ENCODE data around the gene METTL18.

The METTL18 gene

GRCh38 chr1:169794530-169795416, at the start of gene METTL18:
METTL18 (minus strand) TSS chr1:169794907; CDS start chr1:169793695, 1,212 bp downstream.
- peaks cover 19% of the 10 kb centered on the region for H3K36me3 ChIP-seq (ENCODE audit: insufficient read depth, low read depth, low read length)
- H3K27ac ChIP-seq (ENCODE audit: low read length): peak within 1 kb of the TSS; percentile 98
- peak within 1 kb of the TSS; percentile 99 for H3K9ac ChIP-seq (ENCODE audit: low read depth, low read length)
- H3K9me3 ChIP-seq (ENCODE audit: insufficient read depth, low read depth, low read length): peaks cover 5% of the 10 kb centered on the region; the same call in 1 of the 2 replicates
- H3K27me3 ChIP-seq (ENCODE audit: insufficient read depth, low read length): no peaks in the 10 kb centered on the region
- peak within 1 kb of the TSS; percentile 99 for H3K4me3 ChIP-seq (ENCODE audit: low read length)
- peaks cover 12% of the 10 kb centered on the region for H3K4me1 ChIP-seq (ENCODE audit: insufficient read depth, low read length)

- H3K27me3 ChIP-seq (ENCODE audit: insufficient read depth, low read length): no peaks in the 10 kb centered on the region
- H3K4me1 ChIP-seq (ENCODE audit: insufficient read depth, low read length): no peaks in the 10 kb centered on the region
- no peak overlapping the region for H3K27ac ChIP-seq (ENCODE audit: low read length)
- no peak overlapping the region for H3K4me3 ChIP-seq (ENCODE audit: low read length)
- no peak overlapping the region for H3K9ac ChIP-seq (ENCODE audit: low read depth, low read length)
- peaks cover 8% of the 10 kb centered on the region for H3K9me3 ChIP-seq (ENCODE audit: insufficient read depth, low read depth, low read length)
- peaks cover 68% of the 10 kb centered on the region for H3K36me3 ChIP-seq (ENCODE audit: insufficient read depth, low read depth, low read length)
Measured at GRCh38 chr1:169838942-169839341, 44.2 kb upstream of the METTL18 start.

GRCh38 chr1:169836198-169836597, 41.5 kb upstream of the METTL18 start:
- H3K9me3 ChIP-seq (ENCODE audit: insufficient read depth, low read depth, low read length): peaks cover 8% of the 10 kb centered on the region
- no peak overlapping the region for H3K27ac ChIP-seq (ENCODE audit: low read length)
- no peak overlapping the region for H3K9ac ChIP-seq (ENCODE audit: low read depth, low read length)
- H3K36me3 ChIP-seq (ENCODE audit: insufficient read depth, low read depth, low read length): peaks cover 70% of the 10 kb centered on the region
- no peak overlapping the region for H3K4me3 ChIP-seq (ENCODE audit: low read length)
- H3K4me1 ChIP-seq (ENCODE audit: insufficient read depth, low read length): no peaks in the 10 kb centered on the region
- no peaks in the 10 kb centered on the region for H3K27me3 ChIP-seq (ENCODE audit: insufficient read depth, low read length)

- Histone ChIP-seq H3K4me1 (ENCODE audit: insufficient read depth, low read length) (no peaks in the 10 kb centered on the region), H3K9ac (ENCODE audit: low read depth, low read length) (no peak overlapping the region), H3K4me3 (ENCODE audit: low read length) (no peak overlapping the region), H3K27ac (ENCODE audit: low read length) (no peak overlapping the region), H3K27me3 (ENCODE audit: insufficient read depth, low read length) (no peaks in the 10 kb centered on the region), H3K36me3 (ENCODE audit: insufficient read depth, low read depth, low read length) (peaks cover 71% of the 10 kb centered on the region), H3K9me3 (ENCODE audit: insufficient read depth, low read depth, low read length) (peaks cover 8% of the 10 kb centered on the region)
Measured at GRCh38 chr1:169835647-169836046, 40.9 kb upstream of the METTL18 start.

- no peaks in the 10 kb centered on the region for H3K4me1 ChIP-seq (ENCODE audit: insufficient read depth, low read length)
- H3K4me3 ChIP-seq (ENCODE audit: low read length): no peak overlapping the region
- H3K36me3 ChIP-seq (ENCODE audit: insufficient read depth, low read depth, low read length): peaks cover 79% of the 10 kb centered on the region
- H3K9me3 ChIP-seq (ENCODE audit: insufficient read depth, low read depth, low read length): peaks cover 8% of the 10 kb centered on the region
- H3K27me3 ChIP-seq (ENCODE audit: insufficient read depth, low read length): no peaks in the 10 kb centered on the region
- H3K27ac ChIP-seq (ENCODE audit: low read length): no peak overlapping the region
- no peak overlapping the region for H3K9ac ChIP-seq (ENCODE audit: low read depth, low read length)
Measured at GRCh38 chr1:169834869-169835268, 40.2 kb upstream of the METTL18 start.

GRCh38 chr1:169833179-169833901, 38.6 kb upstream of the METTL18 start:
- H3K4me3 ChIP-seq (ENCODE audit: low read length): no peak overlapping the region
- no peaks in the 10 kb centered on the region for H3K4me1 ChIP-seq (ENCODE audit: insufficient read depth, low read length)
- peaks cover 82% of the 10 kb centered on the region for H3K36me3 ChIP-seq (ENCODE audit: insufficient read depth, low read depth, low read length)
- no peak overlapping the region for H3K27ac ChIP-seq (ENCODE audit: low read length)
- no peaks in the 10 kb centered on the region for H3K27me3 ChIP-seq (ENCODE audit: insufficient read depth, low read length)
- no peaks in the 10 kb centered on the region for H3K9me3 ChIP-seq (ENCODE audit: insufficient read depth, low read depth, low read length)
- H3K9ac ChIP-seq (ENCODE audit: low read depth, low read length): no peak overlapping the region

GRCh38 chr1:169829671-169830070, 35.0 kb upstream of the METTL18 start:
- no peaks in the 10 kb centered on the region for H3K27me3 ChIP-seq (ENCODE audit: insufficient read depth, low read length)
- no peak overlapping the region for H3K27ac ChIP-seq (ENCODE audit: low read length)
- no peak overlapping the region for H3K9ac ChIP-seq (ENCODE audit: low read depth, low read length)
- H3K4me3 ChIP-seq (ENCODE audit: low read length): no peak overlapping the region
- H3K9me3 ChIP-seq (ENCODE audit: insufficient read depth, low read depth, low read length): no peaks in the 10 kb centered on the region
- H3K36me3 ChIP-seq (ENCODE audit: insufficient read depth, low read depth, low read length): peaks cover 94% of the 10 kb centered on the region
- no peaks in the 10 kb centered on the region for H3K4me1 ChIP-seq (ENCODE audit: insufficient read depth, low read length)

GRCh38 chr1:169824153-169824552, 29.4 kb upstream of the METTL18 start:
- H3K27ac ChIP-seq (ENCODE audit: low read length): no peak overlapping the region
- no peaks in the 10 kb centered on the region for H3K27me3 ChIP-seq (ENCODE audit: insufficient read depth, low read length)
- peaks cover 82% of the 10 kb centered on the region for H3K36me3 ChIP-seq (ENCODE audit: insufficient read depth, low read depth, low read length)
- H3K4me3 ChIP-seq (ENCODE audit: low read length): no peak overlapping the region
- H3K4me1 ChIP-seq (ENCODE audit: insufficient read depth, low read length): no peaks in the 10 kb centered on the region
- no peak overlapping the region for H3K9ac ChIP-seq (ENCODE audit: low read depth, low read length)
- H3K9me3 ChIP-seq (ENCODE audit: insufficient read depth, low read depth, low read length): peaks cover 2% of the 10 kb centered on the region; the same call in 1 of the 2 replicates

- Histone ChIP-seq H3K4me3 (ENCODE audit: low read length) (no peak overlapping the region), H3K36me3 (ENCODE audit: insufficient read depth, low read depth, low read length) (peaks cover 72% of the 10 kb centered on the region), H3K27me3 (ENCODE audit: insufficient read depth, low read length) (no peaks in the 10 kb centered on the region), H3K9me3 (ENCODE audit: insufficient read depth, low read depth, low read length) (peaks cover 7% of the 10 kb centered on the region; the same call in 1 of the 2 replicates), H3K4me1 (ENCODE audit: insufficient read depth, low read length) (no peaks in the 10 kb centered on the region), H3K9ac (ENCODE audit: low read depth, low read length) (no peak overlapping the region), H3K27ac (ENCODE audit: low read length) (no peak overlapping the region)
Measured at GRCh38 chr1:169821500-169821899, 26.8 kb upstream of the METTL18 start.

GRCh38 chr1:169816617-169817016, 21.9 kb upstream of the METTL18 start:
- H3K36me3 ChIP-seq (ENCODE audit: insufficient read depth, low read depth, low read length): peaks cover 60% of the 10 kb centered on the region
- no peak overlapping the region for H3K27ac ChIP-seq (ENCODE audit: low read length)
- H3K4me3 ChIP-seq (ENCODE audit: low read length): no peak overlapping the region
- H3K4me1 ChIP-seq (ENCODE audit: insufficient read depth, low read length): no peaks in the 10 kb centered on the region
- no peak overlapping the region for H3K9ac ChIP-seq (ENCODE audit: low read depth, low read length)
- H3K9me3 ChIP-seq (ENCODE audit: insufficient read depth, low read depth, low read length): peaks cover 7% of the 10 kb centered on the region; the same call in 1 of the 2 replicates
- H3K27me3 ChIP-seq (ENCODE audit: insufficient read depth, low read length): no peaks in the 10 kb centered on the region

- H3K9ac ChIP-seq (ENCODE audit: low read depth, low read length): no peak overlapping the region
- peaks cover 56% of the 10 kb centered on the region for H3K36me3 ChIP-seq (ENCODE audit: insufficient read depth, low read depth, low read length)
Measured at GRCh38 chr1:169814265-169814664, 19.6 kb upstream of the METTL18 start.

More at GRCh38 chr1:169814265-169814664, 19.6 kb upstream of the METTL18 start:
- Histone ChIP-seq H3K27ac (ENCODE audit: low read length) (no peak overlapping the region), H3K4me1 (ENCODE audit: insufficient read depth, low read length) (no peaks in the 10 kb centered on the region), H3K9me3 (ENCODE audit: insufficient read depth, low read depth, low read length) (peaks cover 7% of the 10 kb centered on the region; the same call in 1 of the 2 replicates), H3K4me3 (ENCODE audit: low read length) (no peak overlapping the region), H3K27me3 (ENCODE audit: insufficient read depth, low read length) (no peaks in the 10 kb centered on the region)

All from iPS-20b (cell line).